HG02885 (cell line): ENCODE results near the gene GRIK3.

Experiments used
- ATAC-seq: cut with Tn5 transposase; IDR thresholded peaks from one replicate; pipeline ENCODE4 v1.9.1; 2021; ENCODE audit warnings: mild to moderate bottlenecking; ENCODE audit not compliant: unreplicated experiment, poor library complexity

Gene GRIK3

GRCh38 chr1:36843027-36843426, 191.3 kb downstream of the GRIK3 start:
- ATAC-seq, result no peak

- no peak for ATAC-seq
Observed at GRCh38 chr1:36842448-36842847, 191.9 kb downstream of the GRIK3 start.

- ATAC-seq, result no peak
Observed at GRCh38 chr1:36839485-36839884, 194.8 kb downstream of the GRIK3 start.

GRCh38 chr1:36838888-36839287, 195.4 kb downstream of the GRIK3 start:
- no peak for ATAC-seq

- no peak for ATAC-seq
Observed at GRCh38 chr1:36836916-36837315, 197.4 kb downstream of the GRIK3 start.

- no peak for ATAC-seq
Observed at GRCh38 chr1:36836196-36836883, 198.0 kb downstream of the GRIK3 start.

GRCh38 chr1:36835696-36836095, 198.6 kb downstream of the GRIK3 start:
- ATAC-seq, result no peak

- ATAC-seq, result no peak
Observed at GRCh38 chr1:36835017-36835695, 199.2 kb downstream of the GRIK3 start.

- no peak for ATAC-seq
Observed at GRCh38 chr1:36834586-36834985, 199.7 kb downstream of the GRIK3 start.

GRCh38 chr1:36831186-36831810, 203.0 kb downstream of the GRIK3 start:
- no peak for ATAC-seq

GRCh38 chr1:36829961-36830360, 204.4 kb downstream of the GRIK3 start:
- ATAC-seq, result no peak

GRCh38 chr1:36829066-36829465, 205.2 kb downstream of the GRIK3 start:
- no peak for ATAC-seq

GRCh38 chr1:36825226-36825625, 209.1 kb downstream of the GRIK3 start:
- no peak for ATAC-seq

- ATAC-seq, result no peak
Observed at GRCh38 chr1:36824390-36824861, 209.9 kb downstream of the GRIK3 start.

- no peak for ATAC-seq
Observed at GRCh38 chr1:36822648-36823047, 211.7 kb downstream of the GRIK3 start.

GRCh38 chr1:36821386-36821785, 212.9 kb downstream of the GRIK3 start:
- no peak for ATAC-seq

- ATAC-seq, result no peak
Observed at GRCh38 chr1:36818771-36819170, 215.5 kb downstream of the GRIK3 start.

GRCh38 chr1:36816348-36816747, 218.0 kb downstream of the GRIK3 start:
- ATAC-seq, result no peak

- no peak for ATAC-seq
Observed at GRCh38 chr1:36814774-36815173, 219.5 kb downstream of the GRIK3 start.

GRCh38 chr1:36814083-36814482, 220.2 kb downstream of the GRIK3 start:
- no peak for ATAC-seq

- ATAC-seq, result no peak
Observed at GRCh38 chr1:36807262-36807661, 227.1 kb downstream of the GRIK3 start.
